GM21367 (cell line): ENCODE data around the gene ATXN1.
"Not testable (repeated sequence)": the region's sequence is repeated elsewhere in the genome, so short reads cannot be mapped to it uniquely, and the experiment has no call there.

Source experiments
- ATAC-seq: cut with Tn5 transposase; IDR thresholded peaks from one replicate; pipeline ENCODE4 v1.9.1; 2021; ENCODE audit not compliant: unreplicated experiment

The ATXN1 gene

DNA sequence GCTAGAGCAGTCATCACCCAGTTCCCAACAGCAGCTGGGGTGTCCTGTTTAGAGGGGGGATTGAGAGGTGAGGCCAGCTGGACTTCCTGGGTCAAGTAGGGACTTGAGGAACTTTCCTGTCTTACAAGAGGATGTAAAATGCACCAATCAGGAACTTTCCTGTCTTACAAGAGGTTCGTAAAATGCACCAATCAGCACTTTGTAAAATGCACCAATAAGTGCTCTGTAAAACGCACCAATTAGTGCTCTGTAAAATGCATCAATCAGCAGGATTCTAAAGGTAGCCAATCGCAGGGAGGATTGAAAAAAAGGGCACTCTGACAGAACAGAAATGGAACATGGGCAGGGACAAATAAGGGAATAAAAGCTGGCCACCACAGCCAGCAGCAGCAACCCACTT, 297.2 kb downstream of the ATXN1 start:
- no peak for ATAC-seq

DNA sequence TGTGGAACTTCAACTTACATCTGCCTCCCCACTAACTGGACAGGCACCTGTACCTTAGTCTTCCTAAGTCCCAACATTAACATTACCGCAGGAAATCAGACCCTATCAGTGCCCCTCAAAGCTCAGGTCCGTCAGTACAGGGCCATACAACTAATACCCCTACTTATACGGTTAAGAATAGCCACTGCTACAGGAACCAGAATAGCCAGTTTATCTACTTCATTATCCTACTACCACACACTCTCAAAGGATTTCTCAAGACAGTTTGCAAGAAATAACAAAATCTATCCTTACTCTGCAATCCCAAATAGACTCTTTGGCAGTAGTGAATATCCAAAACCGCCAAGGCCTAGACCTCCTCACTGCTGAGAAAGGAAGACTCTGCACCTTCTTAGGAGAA, 298.0 kb downstream of the ATXN1 start:
- ATAC-seq = not testable (repeated sequence)

DNA sequence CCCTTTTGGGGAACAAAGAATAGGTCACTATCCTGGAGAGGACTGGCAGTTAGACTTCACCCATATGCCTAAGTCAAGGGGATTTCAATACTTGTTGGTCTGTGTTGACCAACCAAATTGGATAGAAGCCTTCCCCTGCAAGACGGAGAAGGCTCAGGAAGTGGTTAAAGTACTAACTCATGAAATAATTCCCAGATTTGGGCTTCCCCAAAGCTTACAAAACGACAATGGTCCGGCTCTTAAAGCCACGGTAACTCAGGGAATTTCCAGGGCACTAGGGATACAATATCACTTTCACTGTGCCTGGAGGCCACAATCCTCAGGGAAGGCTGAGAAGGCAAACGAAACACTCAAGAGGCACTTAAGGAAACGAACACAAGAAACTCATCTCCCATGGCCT, 299.8 kb downstream of the ATXN1 start:
- ATAC-seq = no peak

DNA sequence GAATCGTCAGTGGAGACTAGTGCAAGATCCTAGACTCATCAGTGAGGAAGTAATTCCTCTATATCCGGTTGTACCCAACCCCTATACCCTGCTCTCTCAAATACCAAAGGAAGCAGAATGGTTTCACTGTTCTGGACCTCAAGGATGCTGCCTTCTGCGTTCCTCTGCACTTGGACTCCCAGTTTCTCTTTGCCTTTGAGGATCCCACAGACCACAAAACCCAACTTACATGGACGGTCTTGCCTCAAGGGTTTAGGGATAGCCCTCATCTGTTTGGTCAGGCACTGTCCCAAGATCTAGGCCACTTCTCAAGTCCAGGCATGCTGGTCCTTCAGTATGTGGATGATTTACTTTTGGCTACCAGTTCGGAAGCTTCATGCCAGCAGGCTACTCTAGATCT, 301.8 kb downstream of the ATXN1 start:
- ATAC-seq = not testable (repeated sequence)

DNA sequence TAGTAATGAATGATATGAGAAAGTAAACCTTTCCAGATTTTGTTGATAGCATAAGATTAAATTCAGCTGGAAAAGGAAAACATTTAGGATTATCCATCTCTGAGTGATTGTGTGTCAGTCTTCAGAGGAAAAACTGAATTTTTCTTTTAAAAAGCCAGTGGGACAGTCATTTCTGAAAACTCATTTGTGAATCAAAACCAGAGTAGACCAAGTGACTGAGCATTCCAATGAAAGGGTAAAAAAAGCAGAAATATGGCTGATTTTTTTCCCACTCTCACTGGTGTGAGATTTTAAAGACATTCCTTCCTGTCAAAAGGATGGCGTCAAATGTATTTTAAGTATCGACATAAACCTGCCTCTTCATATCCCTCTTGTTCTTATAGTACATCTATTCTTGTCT, 308.9 kb downstream of the ATXN1 start:
- ATAC-seq = no peak

DNA sequence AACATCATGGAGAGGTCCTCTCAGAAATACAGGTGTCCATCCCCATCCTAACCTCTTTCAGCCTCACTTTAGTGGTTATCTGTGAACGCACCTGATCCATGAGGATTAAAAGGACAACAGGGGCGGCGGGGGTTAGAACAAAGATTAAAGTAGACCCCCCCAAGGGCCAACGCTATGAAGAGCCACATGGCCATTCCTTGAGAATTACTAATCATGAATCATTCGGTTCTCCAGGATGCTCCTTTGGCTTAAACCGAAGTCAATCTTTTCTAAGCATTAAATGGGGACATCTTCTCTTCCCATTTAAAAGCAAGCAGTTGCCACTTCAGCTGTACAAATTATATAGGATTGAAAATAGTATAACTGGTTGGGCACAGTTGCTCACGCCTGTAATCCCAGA, 310.4 kb downstream of the ATXN1 start:
- ATAC-seq = no peak

GRCh38 chr6:16450285-16450684, 311.0 kb downstream of the ATXN1 start:
- no peak for ATAC-seq

GRCh38 chr6:16446273-16446672, 315.0 kb downstream of the ATXN1 start:
- no peak for ATAC-seq

DNA sequence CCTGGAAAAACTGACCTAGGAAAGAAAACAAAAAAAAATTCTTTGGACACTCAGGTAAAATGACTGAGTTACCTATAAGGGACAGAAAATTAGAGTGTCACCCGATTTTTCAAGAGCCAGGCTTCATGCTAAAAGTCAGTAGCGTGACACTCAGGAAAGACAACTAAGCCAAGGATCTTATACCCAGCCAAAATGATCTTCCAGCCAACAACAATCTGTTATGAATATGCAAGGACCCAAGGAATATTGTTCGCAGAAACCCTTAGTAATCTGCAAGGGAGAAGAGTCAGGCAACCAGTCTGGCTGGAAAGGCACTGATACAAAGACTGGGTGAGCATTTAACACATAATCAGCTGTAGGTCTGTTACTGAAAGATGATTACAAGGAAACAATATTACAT, 319.2 kb downstream of the ATXN1 start:
- no peak for ATAC-seq

GRCh38 chr6:16441262-16441661, 320.0 kb downstream of the ATXN1 start:
- no peak for ATAC-seq

GRCh38 chr6:16440636-16441212, 320.5 kb downstream of the ATXN1 start:
- ATAC-seq = no peak

DNA sequence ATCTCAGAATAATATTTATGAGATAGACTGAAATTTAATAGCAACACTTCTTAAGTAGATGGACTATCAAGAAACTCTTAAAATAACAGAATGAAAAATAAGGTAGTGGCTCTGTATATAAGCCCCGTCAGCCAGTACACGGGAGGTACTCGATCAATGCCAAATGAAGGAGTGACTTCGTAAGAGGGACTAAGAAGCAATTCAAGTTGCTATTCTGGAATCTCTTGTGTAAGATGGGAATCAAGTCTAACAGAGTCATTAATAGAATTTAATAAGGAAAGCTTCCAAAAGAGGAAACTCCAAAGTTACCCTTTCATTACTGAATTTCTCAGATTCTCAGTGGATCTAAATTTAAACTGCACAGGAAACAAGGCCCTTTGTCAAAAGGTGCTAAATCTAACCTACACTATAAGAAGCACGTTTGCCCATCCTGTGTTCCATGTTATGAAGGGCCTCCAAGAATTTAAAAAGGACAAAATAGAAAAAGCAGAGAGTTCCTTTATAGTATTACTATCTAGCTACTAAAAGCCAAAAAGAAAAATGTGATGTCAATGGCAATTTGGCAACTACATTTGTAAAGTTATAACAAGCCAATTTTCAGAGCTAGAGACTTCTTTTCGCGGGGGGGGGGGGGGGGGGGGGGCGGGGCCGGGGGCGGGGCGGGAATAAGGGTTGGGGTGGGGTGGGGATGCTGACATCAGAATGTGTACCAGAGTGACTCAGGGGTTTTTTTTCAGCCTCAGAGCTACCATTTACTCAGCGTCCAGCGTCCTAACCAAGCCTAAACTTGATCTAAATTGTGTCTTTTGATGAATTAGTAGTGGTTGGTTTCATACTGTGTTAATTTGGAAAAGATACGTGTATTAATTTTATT, 322.3 kb downstream of the ATXN1 start:
- no peak for ATAC-seq

- ATAC-seq = no peak
Measured at GRCh38 chr6:16437984-16438383, 323.3 kb downstream of the ATXN1 start.

DNA sequence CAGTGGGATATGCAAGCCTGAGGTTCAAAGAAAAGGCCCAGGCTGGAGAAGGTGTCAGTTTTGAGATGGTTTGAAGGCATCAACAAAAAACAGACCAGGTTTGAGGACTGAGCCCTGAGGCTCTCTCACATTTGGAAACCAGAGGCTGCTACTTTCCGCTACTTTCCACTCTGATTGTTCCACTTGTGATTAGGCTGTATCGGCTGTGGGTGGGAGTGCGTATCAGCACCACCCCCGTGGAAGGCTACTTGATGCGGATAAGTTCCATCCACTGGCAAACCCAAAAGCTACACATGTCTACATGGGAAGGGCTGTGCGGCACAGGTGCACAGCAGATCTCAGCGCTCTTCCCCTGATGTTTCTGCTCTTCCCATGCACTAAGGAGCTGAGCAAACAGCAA, 324.2 kb downstream of the ATXN1 start:
- no peak for ATAC-seq

DNA sequence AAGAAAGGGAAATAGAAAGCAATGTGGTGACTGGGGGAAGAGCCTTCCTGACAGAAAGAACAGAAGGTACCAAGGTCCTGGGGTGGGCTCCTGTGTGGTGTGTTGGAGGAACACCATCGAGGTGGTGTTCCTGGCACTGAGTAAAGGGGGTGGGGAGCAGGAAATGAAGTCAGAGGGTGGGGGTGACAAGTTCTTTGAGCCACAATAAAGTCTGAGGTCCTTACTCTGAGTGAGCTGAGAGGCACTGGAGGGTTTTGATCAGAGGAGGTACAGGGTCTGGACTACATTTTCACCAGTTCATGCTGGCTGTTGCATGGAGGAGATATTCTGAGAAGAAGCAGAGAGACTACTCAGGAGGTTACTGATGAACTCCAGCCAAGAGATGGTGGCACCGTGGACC, 324.7 kb downstream of the ATXN1 start:
- no peak for ATAC-seq

DNA sequence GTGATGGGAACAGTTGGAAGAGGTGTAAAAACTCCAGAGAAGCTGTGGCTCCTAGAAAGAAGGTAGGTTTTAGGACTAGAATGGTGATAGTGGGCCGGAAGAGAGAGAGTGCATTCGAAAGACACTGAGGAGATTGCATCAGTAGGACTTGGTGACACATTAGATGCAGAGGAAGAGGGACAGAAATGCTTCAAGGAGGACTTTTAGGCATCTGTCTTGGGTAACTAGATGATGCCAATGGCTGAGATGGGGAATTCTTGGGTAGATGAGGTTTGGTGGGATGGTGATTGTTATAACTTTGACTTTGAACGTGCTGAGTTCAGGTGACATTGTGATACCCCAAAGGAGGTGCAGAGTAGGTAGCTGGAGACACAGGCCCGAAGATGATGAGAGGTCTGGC, 326.4 kb downstream of the ATXN1 start:
- no peak for ATAC-seq

DNA sequence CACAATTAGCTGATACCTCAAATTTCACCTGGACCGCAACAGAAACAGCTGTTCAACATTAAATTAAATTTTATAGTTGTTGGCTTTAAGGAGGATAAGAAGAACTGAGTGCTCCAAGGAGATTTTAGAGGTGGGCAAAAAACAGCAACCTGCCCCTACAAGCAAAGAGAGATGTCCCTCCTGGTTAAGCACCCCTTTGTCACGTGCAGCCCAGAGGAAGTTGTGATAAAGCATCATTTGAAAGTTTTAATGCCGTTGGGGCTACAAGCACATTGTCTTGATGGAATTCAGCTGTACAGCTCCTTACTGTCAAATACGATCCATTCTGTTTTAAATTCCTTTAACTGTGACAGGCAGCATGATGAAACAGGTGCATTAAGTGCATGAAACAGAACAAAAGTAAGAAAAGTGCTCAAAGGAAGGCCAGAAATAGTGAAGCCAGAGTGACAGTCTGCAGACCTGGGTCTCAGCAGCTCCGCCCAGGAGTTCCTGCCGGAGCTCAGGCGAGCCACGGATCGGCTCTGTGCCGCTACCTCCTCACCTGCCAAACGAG, 327.8 kb downstream of the ATXN1 start:
- ATAC-seq = no peak

- peak; percentile 63 for ATAC-seq
Measured at GRCh38 chr6:16432075-16433032, 328.9 kb downstream of the ATXN1 start.

- no peak for ATAC-seq
Measured at GRCh38 chr6:16431106-16431505, 330.2 kb downstream of the ATXN1 start.

GRCh38 chr6:16430391-16431089, 330.7 kb downstream of the ATXN1 start:
- ATAC-seq = no peak

DNA sequence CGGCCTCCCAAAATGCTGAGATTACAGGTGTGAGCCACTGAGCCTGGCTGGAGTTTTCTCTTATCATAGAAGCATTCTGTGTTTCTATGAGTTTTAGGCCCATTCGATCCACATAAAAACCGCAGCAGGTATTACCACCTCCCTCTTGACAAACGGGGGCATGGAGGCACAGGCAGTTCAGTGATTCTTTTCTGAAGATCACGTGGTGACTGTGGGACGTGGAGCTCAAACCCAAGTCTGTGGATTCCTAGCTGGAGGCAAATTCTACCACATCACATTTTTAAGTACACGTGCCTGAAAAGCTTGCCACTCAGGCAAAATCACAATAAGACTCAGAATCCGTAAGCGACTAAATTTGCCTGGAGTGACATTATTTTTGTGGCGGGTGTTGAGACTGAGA, 331.6 kb downstream of the ATXN1 start:
- ATAC-seq = no peak
